ENCODE measurements around the gene OSBP.

- no peak for TF ChIP-seq CTCF (IDR thresholded peaks at IDR 0.05; ENCODE audit: low read length)
- TF ChIP-seq EZH2 (IDR thresholded peaks at IDR 0.05; ENCODE audit: borderline replicate concordance, low read length), result no peak
Measured at GRCh38 chr11:59560290-59560701, 55.3 kb downstream of the OSBP start.

Data from OCI-LY1 (cell line).